BJ (cell line): Measurements from ENCODE around the gene SLC10A1. TPM values are rescaled to one million over a fixed set of nuclear protein-coding genes. Genes with fewer than 3 reads are reported as not detected.

Experiments
- CTCF ChIA-PET: fragments of 350-600 bp; formaldehyde crosslinking; extraction: SDS; loops from one replicate; lab custom pipeline; 2021; ENCODE audit warnings: antibody characterized with exemption, inconsistent platforms; lab: Yijun Ruan, JAX
- POLR2A ChIA-PET: fragments of 300-600 bp; sonication (Branson Sonifier 250); formaldehyde crosslinking; extraction: SDS; loops from one replicate; lab custom pipeline; 2021; ENCODE audit warnings: antibody characterized with exemption; lab: Charles Lee
- DNase-seq: peaks from one replicate; pipeline ENCODE4 v3.0.0-alpha.2; 2011; ENCODE audit warnings: low read depth
- H3K27me3 ChIP-seq: 2 replicates; pipeline ENCODE4 v1.6.0; 2011; ENCODE audit warnings: low read length; ENCODE audit not compliant: control insufficient read depth, insufficient read depth
- H3K36me3 ChIP-seq: 2 replicates; pipeline ENCODE4 v1.5.1; 2011; ENCODE audit warnings: low read length; ENCODE audit not compliant: control insufficient read depth, insufficient read depth
- H3K4me3 ChIP-seq: 2 replicates; pipeline ENCODE4 v1.5.1; 2011; ENCODE audit warnings: low read depth, mild to moderate bottlenecking, control low read depth, low read length
- CTCF ChIP-seq: IDR thresholded peaks from 2 replicates; pipeline ENCODE4 v1.5.1; 2011; ENCODE audit warnings: low read depth, mild to moderate bottlenecking, control low read depth, inconsistent platforms, low read length, moderate library complexity; ENCODE audit not compliant: insufficient read depth
- polyA plus RNA-seq: library from polyadenylated mRNA; depleted of rRNA; stranded (reverse); fragments of >200 nt; gene quantifications from 2 replicates; pipeline ENCODE4 v1.2.3, GENCODE V29; 2011

SLC10A1 gene
- polyA plus RNA-seq, 1 experiment = not detected

DNA sequence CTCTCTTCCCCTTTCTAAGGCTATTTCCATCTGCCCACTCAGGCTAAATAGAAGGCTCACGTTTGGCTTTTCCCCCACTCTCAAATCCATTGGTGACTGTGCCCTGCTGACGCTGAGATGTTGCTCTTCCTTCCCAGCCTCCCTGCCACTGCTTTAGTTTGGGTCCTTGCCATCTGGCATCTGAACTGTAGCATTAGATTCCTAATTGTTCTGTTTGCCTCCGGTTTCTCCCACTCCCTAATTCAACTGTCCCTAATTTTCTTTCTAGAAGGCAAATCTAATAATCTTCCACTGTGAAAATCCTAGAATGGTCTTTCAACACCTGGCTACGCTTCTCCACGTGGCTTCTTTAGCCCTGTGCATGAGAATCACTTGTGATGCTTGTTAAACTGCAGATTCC lies 44.6 kb upstream of the SLC10A1 start:
- POLR2A ChIA-PET = no interaction called here
- H3K27me3 ChIP-seq = peaks cover 4% of the 10 kb centered on the region
- CTCF ChIA-PET = no interaction called here
- no peak for DNase-seq
- H3K4me3 ChIP-seq = no peak overlapping the region
- H3K36me3 ChIP-seq = no peaks in the 10 kb centered on the region
- no peak for TF ChIP-seq CTCF

- DNase-seq = no peak
- ChIA-PET POLR2A (no interaction called here), CTCF (no interaction called here)
- Histone ChIP-seq H3K4me3 (no peak overlapping the region), H3K27me3 (peaks cover 4% of the 10 kb centered on the region), H3K36me3 (no peaks in the 10 kb centered on the region)
- TF ChIP-seq CTCF = no peak
Measured at GRCh38 chr14:69839661-69840060, 42.6 kb upstream of the SLC10A1 start.

DNA sequence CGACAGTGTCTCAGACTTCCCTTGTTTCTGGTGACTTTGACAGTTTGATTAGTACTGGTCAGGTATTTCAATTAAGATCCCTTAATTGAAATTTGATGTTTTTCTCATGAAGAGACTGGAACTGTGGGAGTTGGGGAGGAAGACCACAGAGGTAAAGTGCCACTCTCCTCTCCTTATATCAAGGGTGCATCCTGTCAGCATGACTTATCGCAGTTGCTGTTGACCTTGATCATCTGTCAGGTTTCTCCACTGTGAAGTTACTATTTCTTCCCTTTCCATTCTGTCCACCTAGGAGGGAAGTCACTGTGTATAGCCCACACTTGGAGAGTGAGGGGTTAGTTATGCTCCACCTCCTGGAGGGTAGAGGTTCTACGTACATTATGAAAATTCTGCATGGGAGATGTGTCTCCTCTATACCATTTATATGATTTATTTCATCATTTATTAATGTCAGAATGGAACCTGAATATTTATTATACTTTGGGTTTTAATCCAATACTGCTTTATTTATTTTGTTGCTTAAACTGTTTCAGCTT lies 41.9 kb upstream of the SLC10A1 start:
- POLR2A ChIA-PET = no interaction called here
- no peak overlapping the region for H3K4me3 ChIP-seq
- H3K27me3 ChIP-seq = peaks cover 4% of the 10 kb centered on the region
- TF ChIP-seq CTCF = no peak
- CTCF ChIA-PET = no interaction called here
- no peaks in the 10 kb centered on the region for H3K36me3 ChIP-seq
- DNase-seq = no peak

- Histone ChIP-seq H3K4me3 (no peak overlapping the region), H3K27me3 (no peaks in the 10 kb centered on the region), H3K36me3 (no peaks in the 10 kb centered on the region)
- ChIA-PET POLR2A (no interaction called here), CTCF (no interaction called here)
- TF ChIP-seq CTCF = no peak
- DNase-seq = no peak
Measured at GRCh38 chr14:69828879-69829278, 31.8 kb upstream of the SLC10A1 start.

DNA sequence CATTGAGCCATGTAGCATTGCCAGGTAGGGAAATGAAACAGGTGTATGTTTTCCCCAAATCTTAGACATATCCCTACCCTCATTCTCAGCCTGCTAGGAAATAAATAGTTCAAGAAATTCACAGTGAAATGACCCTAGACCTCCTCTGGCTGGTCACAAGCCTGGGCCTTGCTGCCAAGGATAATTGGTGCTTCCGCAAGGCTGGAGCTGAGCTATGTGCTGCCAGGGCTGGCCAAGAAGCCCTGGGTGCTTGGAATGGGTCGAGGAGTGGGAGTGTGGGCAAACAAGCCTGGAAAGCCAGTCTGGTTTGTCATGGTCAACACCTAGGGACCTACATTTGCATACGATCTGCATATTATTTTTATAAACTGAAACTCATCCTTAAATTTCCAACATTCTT lies 31.3 kb upstream of the SLC10A1 start:
- POLR2A ChIA-PET = no interaction called here
- no peak overlapping the region for H3K4me3 ChIP-seq
- CTCF ChIA-PET = interaction anchor here (2.2 kb wide), 1 partner anchor 10 kb away, joined by 6 read pairs; no protein-coding TSS in a partner anchor
- H3K27me3 ChIP-seq = no peaks in the 10 kb centered on the region
- TF ChIP-seq CTCF = no peak
- H3K36me3 ChIP-seq = no peaks in the 10 kb centered on the region
- DNase-seq = no peak
